ENCODE measurements around the gene VGLL4. TPM values are rescaled to one million over a fixed set of nuclear protein-coding genes. Genes with fewer than 3 reads are reported as not detected.
A peak's percentile ranks its signal among the peaks of the same experiment; 100 is the strongest.

Gene VGLL4
- total RNA-seq, 1 donor from 2014 or later: 29.3 TPM

DNA sequence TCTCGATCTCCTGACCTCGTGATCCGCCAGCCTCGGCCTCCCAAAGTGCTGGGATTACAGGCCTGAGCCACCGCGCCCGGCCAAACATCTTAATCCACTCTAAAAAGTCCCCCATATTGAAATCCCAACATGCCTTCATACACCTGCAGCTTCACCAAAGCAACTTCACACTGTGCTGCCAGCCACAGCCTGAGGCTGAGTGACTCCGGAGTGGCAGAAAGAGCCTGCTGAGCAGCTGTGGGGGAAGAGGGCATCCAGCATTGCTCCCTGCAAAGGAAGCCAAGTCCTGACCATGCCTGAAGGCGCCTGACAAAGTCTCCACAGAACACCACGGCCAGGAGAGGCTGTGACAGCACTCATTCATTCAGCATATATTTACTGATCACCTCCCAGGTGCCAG is 21.6 kb upstream of the VGLL4 start:
- Histone ChIP-seq H3K27me3 (ENCODE audit: low read depth) (no peaks in the 10 kb centered on the region), H3K4me1 (peaks cover 20% of the 10 kb centered on the region), H3K4me3 (no peak overlapping the region), H3K9me3 (replicated peaks) (no peaks in the 10 kb centered on the region), H3K27ac (replicated peaks) (no peak overlapping the region), H3K36me3 (no peaks in the 10 kb centered on the region)
- TF ChIP-seq, protein P1, sequence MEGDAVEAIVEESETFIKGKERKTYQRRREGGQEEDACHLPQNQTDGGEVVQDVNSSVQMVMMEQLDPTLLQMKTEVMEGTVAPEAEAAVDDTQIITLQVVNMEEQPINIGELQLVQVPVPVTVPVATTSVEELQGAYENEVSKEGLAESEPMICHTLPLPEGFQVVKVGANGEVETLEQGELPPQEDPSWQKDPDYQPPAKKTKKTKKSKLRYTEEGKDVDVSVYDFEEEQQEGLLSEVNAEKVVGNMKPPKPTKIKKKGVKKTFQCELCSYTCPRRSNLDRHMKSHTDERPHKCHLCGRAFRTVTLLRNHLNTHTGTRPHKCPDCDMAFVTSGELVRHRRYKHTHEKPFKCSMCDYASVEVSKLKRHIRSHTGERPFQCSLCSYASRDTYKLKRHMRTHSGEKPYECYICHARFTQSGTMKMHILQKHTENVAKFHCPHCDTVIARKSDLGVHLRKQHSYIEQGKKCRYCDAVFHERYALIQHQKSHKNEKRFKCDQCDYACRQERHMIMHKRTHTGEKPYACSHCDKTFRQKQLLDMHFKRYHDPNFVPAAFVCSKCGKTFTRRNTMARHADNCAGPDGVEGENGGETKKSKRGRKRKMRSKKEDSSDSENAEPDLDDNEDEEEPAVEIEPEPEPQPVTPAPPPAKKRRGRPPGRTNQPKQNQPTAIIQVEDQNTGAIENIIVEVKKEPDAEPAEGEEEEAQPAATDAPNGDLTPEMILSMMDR (IDR thresholded peaks at IDR 0.05; ENCODE audit: borderline replicate concordance): no peak
- DNase-seq: no peak
- intact Hi-C loops (cut with micrococcal nuclease): no loop called here

DNA sequence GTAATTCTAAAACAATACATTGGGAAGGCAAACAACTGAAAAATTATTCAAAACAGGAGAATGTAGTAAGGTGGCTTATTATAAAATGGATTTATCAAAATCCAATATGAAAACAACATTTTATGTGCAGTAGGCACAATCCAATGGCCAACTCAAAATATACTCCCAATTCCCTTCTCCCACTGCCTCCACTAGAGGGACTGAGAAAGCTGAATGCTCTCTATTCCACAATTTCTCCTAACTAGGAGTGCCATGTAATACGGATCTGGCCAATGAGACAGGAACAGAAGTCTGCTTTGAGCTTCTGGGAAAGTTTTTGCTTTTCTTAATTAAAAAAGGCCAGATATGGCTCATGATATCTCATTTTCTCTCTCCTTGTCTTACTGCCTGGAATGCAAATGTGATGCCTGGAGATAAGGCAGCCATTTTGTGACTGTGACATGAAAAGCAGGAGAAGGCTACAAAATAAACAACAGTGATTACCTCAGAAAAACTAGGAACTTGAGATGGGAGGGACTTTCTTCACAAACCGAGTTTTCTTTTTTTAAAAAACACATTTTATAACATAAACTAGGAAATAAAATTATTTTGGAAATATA is 18.8 kb upstream of the VGLL4 start:
- intact Hi-C loops (cut with micrococcal nuclease): no loop called here
- Histone ChIP-seq H3K4me1 (peaks cover 37% of the 10 kb centered on the region), H3K27ac (replicated peaks) (no peak overlapping the region), H3K9me3 (replicated peaks) (no peaks in the 10 kb centered on the region), H3K4me3 (no peak overlapping the region), H3K36me3 (no peaks in the 10 kb centered on the region), H3K27me3 (ENCODE audit: low read depth) (no peaks in the 10 kb centered on the region)
- TF ChIP-seq, protein P1 (IDR thresholded peaks at IDR 0.05; ENCODE audit: borderline replicate concordance): peak; percentile 35
- DNase-seq: no peak

DNA sequence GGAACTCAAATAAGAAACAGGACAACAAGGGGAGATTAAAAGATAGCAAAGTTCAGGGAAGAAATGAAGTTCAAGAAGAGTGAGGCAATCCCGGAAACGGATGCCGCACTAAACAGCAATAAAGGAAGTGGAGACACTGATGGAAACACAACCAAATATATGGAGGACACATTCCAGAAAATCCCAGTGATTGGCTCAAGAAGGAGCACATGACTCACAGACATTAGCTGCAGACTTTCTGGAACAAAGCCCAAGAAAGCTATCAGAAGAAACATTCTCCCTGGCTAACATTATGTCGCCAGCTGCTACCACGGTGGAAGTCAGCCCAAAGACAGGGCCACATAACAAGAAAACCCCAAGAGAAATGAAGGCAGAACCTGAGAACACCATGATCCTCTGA is 18.1 kb upstream of the VGLL4 start:
- Histone ChIP-seq H3K27me3 (ENCODE audit: low read depth) (no peaks in the 10 kb centered on the region), H3K4me1 (peaks cover 44% of the 10 kb centered on the region), H3K27ac (replicated peaks) (no peak overlapping the region), H3K36me3 (no peaks in the 10 kb centered on the region), H3K4me3 (no peak overlapping the region), H3K9me3 (replicated peaks) (no peaks in the 10 kb centered on the region)
- TF ChIP-seq, protein P1 (IDR thresholded peaks at IDR 0.05; ENCODE audit: borderline replicate concordance): no peak
- intact Hi-C loops (cut with micrococcal nuclease): no loop called here
- DNase-seq: no peak

DNA sequence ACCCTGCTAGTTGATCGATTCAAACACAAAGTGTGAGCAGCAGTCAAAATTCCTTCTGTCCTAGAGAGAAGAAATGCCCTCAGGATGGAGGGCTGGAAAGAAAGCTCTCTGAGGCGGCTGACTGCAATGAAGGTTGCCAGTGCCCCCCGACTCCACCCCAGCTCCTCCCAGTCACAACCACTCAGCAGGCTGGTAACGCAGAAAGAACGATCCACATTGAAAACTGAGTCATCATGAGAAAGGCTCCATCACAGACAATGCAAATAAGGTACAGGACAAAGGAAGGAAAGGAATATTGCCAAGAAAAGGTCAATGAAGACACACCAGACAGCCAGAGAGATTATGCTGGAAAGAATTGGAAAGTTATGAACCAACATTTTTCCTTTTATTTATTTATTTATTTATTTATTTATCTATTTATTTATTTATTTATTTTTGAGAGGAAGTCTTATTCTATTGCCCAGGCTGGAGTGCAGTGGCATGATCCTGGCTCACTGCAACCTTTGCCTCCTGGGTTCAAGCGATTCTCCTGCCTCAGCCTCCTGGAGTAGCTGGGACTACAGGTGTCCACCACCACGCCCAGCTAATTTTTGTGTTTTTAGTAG is 17.4 kb upstream of the VGLL4 start:
- H3K27me3 ChIP-seq (ENCODE audit: low read depth): no peaks in the 10 kb centered on the region
- no peak for DNase-seq
- no peak overlapping the region for H3K4me3 ChIP-seq
- H3K4me1 ChIP-seq: peaks cover 48% of the 10 kb centered on the region
- TF ChIP-seq, protein P1 (IDR thresholded peaks at IDR 0.05; ENCODE audit: borderline replicate concordance): no peak
- intact Hi-C loops (cut with micrococcal nuclease): no loop called here
- no peak overlapping the region for H3K27ac ChIP-seq (replicated peaks)
- H3K36me3 ChIP-seq: no peaks in the 10 kb centered on the region
- H3K9me3 ChIP-seq (replicated peaks): no peaks in the 10 kb centered on the region

DNA sequence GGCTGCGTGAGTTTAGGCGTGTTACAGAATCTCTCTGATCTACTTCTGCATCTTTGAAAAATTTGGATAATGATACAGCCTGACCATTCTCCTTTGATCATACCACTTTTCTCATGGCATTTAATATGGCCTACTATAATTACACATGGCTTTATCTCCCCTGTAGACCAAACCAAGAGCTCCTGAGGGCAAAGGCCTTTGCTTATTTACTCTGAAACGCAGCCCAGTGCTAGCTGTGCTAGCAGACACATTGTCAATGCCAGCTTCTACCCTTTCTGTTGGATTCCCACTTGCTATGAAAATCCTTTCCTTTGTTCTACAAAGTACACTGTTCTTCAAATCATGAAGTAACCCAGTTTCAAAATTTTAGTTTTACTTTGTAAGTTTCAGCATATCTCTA is 16.5 kb upstream of the VGLL4 start:
- Histone ChIP-seq H3K9me3 (replicated peaks) (no peaks in the 10 kb centered on the region), H3K4me1 (peaks cover 48% of the 10 kb centered on the region), H3K27ac (replicated peaks) (no peak overlapping the region), H3K4me3 (no peak overlapping the region), H3K27me3 (ENCODE audit: low read depth) (no peaks in the 10 kb centered on the region), H3K36me3 (no peaks in the 10 kb centered on the region)
- DNase-seq: no peak
- TF ChIP-seq, protein P1 (IDR thresholded peaks at IDR 0.05; ENCODE audit: borderline replicate concordance): no peak
- intact Hi-C loops (cut with micrococcal nuclease): no loop called here

Data from left ventricle myocardium inferior (tissue), 1 donor.